ENCODE data around the gene PRAMEF25. TPM values are rescaled to one million over a fixed set of nuclear protein-coding genes. Genes with fewer than 3 reads are reported as not detected.

Gene PRAMEF25
- total RNA-seq (2022; extraction: Qiagen RNA extraction): not detected in 5 replicates

DNA sequence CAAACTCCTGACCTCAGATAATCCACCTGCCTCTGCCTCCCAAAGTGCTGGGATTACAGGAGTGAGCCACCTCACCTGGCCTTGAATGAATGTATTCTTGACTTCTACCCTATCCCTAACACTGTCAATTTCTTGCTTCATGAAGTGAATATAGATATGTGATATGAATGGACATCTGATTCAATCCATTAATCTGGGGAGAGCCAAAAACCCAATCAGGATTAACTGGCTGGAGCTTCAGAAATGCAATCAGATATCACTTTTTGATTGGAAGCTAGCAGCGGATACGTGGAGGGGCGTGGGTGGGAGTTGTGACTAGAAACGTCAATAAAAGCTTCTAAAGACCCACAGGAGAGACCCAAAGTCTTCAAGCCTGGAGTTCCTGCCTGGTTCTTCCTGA is at the start of gene PRAMEF25:
PRAMEF25 (plus strand) TSS at position 301 of the 400 bp plus-strand sequence. CDS start 2,920 bp downstream, outside the sequence.

DNA sequence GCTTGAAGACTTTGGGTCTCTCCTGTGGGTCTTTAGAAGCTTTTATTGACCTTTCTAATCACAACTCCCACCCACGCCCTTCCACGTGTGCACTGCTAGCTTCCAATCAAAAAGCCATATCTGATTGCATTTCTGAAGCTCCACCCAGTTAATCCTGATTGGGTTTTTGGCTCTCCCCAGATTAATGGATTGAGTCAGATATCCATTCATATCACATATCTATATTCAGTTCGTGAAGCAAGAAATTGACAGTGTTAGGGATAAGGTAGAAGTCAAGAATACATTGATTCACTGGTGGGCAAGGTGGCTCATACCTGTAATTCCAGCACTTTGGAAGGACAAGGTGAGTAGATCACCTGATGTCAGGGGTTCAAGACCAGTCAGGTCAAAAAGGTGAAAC is 14.1 kb upstream of the PRAMEF25 start, which contains the start of gene PRAMEF27:
PRAMEF27 (minus strand) TSS at position 101 of the 400 bp plus-strand sequence. CDS start 2,916 bp downstream, outside the sequence.

DNA sequence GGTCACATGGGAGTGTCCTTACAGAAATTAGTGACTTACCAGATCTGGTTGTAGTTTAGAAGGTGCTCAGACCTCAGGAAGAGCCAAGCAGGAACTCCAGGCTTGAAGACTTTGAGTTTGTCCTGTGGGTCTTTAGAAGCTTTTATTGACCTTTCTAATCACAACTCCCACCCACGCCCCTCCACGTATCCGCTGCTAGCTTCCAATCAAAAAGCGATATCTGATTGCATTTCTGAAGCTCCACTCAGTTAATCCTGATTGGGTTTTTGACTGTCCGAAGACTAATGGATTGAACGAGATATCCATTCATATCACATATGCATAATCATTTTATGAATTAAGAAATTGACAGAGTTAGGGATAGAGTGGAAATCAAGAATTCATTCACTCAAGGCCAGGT is 46.2 kb downstream of the PRAMEF25 start, which contains the start of gene HNRNPCL2:
HNRNPCL2 (minus strand) TSS at position 101 of the 400 bp plus-strand sequence. CDS start 454 bp downstream, outside the sequence.

Other genes with a start within 250 kb of the PRAMEF25 start
- gene PRAMEF11, start 239.4 kb upstream of the PRAMEF25 start, total RNA-seq (2022; extraction: Qiagen RNA extraction): not detected in 5 replicates
- not detected in 5 replicates for gene HNRNPCL1, start 222.1 kb upstream of the PRAMEF25 start, total RNA-seq (2022; extraction: Qiagen RNA extraction)
- 0.09 TPM in 1 of 5 replicates, not detected in the others for gene PRAMEF2, start 213.7 kb upstream of the PRAMEF25 start, total RNA-seq (2022; extraction: Qiagen RNA extraction)
- not detected in 5 replicates for gene PRAMEF4, start 184.6 kb upstream of the PRAMEF25 start, total RNA-seq (2022; extraction: Qiagen RNA extraction)
- not detected in 5 replicates for gene PRAMEF10, start 172.5 kb upstream of the PRAMEF25 start, total RNA-seq (2022; extraction: Qiagen RNA extraction)
- not detected in 5 replicates for gene PRAMEF7, start 154.2 kb upstream of the PRAMEF25 start, total RNA-seq (2022; extraction: Qiagen RNA extraction)
- gene PRAMEF6, start 123.2 kb upstream of the PRAMEF25 start, total RNA-seq (2022; extraction: Qiagen RNA extraction): not detected in 5 replicates
- gene PRAMEF27, start 14.2 kb upstream of the PRAMEF25 start, total RNA-seq (2022; extraction: Qiagen RNA extraction): not detected in 5 replicates
- not detected in 5 replicates for gene HNRNPCL3, start 10.0 kb upstream of the PRAMEF25 start, total RNA-seq (2022; extraction: Qiagen RNA extraction)
- not detected in 5 replicates for gene HNRNPCL2, start 46.1 kb downstream of the PRAMEF25 start, total RNA-seq (2022; extraction: Qiagen RNA extraction)
- not detected in 5 replicates for gene PRAMEF26, start 85.2 kb downstream of the PRAMEF25 start, total RNA-seq (2022; extraction: Qiagen RNA extraction)
- not detected in 5 replicates for gene HNRNPCL4, start 94.9 kb downstream of the PRAMEF25 start, total RNA-seq (2022; extraction: Qiagen RNA extraction)
- not detected in 5 replicates for gene PRAMEF9, start 101.1 kb downstream of the PRAMEF25 start, total RNA-seq (2022; extraction: Qiagen RNA extraction)
- not detected in 5 replicates for gene PRAMEF13, start 130.6 kb downstream of the PRAMEF25 start, total RNA-seq (2022; extraction: Qiagen RNA extraction)
- gene PRAMEF18, start 155.4 kb downstream of the PRAMEF25 start, total RNA-seq (2022; extraction: Qiagen RNA extraction): not detected in 5 replicates
- not detected in 5 replicates for gene PRAMEF5, start 183.4 kb downstream of the PRAMEF25 start, total RNA-seq (2022; extraction: Qiagen RNA extraction)
- gene PRAMEF8, start 214.4 kb downstream of the PRAMEF25 start, total RNA-seq (2022; extraction: Qiagen RNA extraction): not detected in 5 replicates
- not detected in 5 replicates for gene PRAMEF33, start 232.8 kb downstream of the PRAMEF25 start, total RNA-seq (2022; extraction: Qiagen RNA extraction)
- gene PRAMEF15, start 244.8 kb downstream of the PRAMEF25 start, total RNA-seq (2022; extraction: Qiagen RNA extraction): not detected in 5 replicates